8988T (cell line): ENCODE data around the gene CRADD.
"Not testable (repeated sequence)": the region's sequence is repeated elsewhere in the genome, so short reads cannot be mapped to it uniquely, and the experiment has no call there.

Source experiments
- DNase-seq: peaks from one replicate; pipeline ENCODE4 v3.0.0; 2011

Gene CRADD

GRCh38 chr12:93912086-93912733 is 235.0 kb downstream of the CRADD start:
- DNase-seq = no peak

DNA sequence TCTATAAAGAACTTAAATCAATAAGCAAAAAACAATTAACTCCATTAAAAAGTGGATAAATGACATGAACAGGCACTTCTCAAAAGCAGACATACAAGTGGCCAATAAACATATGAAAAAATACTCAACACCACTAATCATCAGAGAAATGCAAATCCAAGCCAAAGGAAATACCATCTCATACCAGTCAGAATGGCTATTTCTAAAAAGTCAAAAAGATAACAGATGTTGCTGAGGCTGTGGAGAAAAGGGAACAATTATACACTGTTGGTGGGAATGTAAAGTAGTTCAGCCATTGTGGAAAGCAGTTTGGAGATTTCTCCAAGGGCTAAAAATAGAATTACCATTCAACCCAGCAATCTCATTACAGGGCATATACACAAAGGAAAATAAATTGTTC is 236.7 kb downstream of the CRADD start:
- DNase-seq = no peak

DNA sequence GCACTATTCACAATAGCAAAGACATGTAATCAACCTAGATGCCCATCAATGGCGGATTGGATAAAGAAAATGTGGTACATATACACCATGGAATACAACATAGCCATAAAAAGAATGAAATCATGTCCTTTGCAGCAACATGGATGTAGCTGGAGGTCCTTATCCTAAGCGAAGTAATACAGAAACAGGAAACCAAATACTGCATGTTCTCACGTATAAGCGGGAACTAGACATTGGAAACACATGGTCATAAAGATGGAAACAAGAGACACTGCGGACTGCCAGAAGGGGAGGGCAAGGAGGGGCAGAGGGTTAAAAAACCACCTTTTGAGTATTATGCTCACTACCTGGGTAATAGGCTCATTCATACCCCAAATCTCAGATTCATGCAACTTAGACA is 237.1 kb downstream of the CRADD start:
- no peak for DNase-seq

DNA sequence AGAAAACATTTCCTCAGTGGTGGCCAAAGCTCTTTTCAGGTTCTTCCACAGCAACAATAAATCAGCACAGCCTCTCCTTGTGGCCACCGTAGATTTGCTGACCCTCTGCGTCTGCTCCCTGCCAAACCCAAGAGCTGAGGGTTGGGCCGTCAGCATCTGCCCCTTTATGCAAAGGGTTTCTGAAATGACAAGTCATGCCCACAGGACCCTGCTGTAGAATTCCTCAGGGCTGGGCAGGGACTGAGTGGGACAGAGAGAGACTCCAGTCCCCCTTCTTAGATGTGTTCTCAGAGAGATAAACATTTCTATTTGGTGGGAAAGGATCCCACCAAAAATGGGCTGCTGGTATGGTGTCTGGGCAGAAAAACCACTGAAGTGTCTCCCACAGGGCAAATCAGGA is 238.2 kb downstream of the CRADD start:
- DNase-seq = no peak

DNA sequence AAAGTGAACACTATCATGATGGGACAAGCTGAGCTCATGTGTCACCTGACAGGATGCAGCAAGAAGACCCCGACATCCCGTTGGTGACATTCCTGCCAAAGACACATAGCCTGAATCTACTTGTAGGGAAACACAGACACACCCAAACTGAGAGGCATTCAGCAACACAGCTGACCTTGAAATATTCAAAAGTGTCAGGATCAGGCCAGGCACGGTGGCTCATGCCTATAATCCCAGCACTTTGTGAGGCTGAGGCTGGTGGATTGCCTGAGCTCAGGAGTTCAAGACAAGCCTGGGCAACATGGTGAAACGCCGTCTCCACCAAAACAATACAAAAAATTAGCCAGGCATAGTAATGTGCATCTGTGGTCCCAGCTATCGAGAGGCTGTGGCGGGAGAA is 239.2 kb downstream of the CRADD start:
- DNase-seq = no peak

DNA sequence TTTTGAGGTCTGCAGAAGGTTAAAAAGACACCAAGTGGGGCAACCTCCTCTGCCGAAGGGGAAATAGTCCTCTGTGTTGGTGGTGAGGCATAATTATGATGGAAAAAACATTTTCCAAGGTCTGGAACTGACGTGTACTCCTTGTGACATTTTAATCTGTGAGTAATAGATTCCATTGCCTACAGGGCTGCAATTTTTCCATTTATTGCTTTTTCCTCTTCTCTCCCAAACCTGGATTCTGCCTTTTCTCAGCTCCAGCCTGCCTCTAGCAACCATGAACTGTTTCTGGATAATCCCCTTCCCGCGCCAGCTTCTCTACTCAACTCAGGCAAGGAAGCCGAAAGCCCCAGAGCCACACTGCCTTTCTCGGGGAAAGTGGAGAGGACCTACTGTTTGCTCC is 241.1 kb downstream of the CRADD start:
- DNase-seq = no peak

DNA sequence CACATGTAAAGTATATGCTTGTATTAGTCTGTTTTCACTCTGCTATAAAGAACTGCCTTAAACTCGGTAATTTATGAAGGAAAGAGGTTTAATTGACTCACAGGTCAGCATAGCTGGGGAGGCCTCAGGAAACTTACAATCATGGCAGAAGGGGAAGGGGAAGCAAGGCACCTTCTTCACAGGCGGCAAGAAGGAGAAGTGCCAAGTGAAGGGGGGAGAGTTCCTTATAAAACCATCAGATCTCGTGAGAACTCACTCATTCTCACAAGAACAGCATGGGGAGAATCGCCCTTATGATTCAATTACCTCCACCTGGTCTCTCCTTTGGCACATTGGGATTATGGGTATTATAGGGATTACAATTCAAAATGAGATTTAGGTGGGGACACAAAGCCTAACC is 241.7 kb downstream of the CRADD start:
- no peak for DNase-seq

DNA sequence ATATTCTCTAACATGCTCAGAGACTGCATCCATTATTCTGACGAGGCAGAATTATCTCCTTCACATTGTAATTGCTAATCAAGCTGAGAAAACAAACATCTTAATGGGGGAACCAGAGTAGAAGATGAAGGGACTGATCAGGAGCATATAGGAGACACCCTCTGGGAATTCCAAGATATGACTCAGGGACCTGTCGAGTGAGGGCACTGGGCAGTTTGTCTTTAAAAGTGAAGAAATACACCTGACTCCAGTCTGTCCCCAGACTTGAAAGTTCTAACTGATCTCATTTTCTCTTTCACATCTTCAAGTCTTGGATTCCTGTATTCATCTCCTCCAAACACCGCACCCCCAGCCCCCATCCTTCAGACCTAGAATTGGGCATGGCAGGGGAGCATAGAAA is 244.3 kb downstream of the CRADD start:
- DNase-seq = no peak

DNA sequence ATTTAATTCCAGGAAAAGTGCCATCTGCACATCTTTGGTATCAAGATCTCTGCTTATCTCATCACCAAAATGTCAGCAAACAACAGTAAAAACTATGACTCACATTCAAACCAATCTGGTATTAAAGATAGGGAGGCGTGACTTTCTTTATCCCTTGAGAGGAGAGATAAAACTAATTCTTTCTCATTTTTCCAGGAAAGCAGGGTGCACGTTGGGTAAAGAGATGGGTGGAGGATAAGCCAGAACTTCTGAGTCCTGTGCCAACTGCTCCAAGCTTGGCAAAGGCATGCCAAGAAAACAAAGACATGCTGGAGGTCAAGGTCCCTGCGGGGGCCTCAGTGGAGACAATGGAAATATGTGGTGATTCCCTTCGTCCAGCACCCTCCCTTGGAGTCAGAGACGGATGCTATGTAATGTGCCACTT is 245.4 kb downstream of the CRADD start:
- DNase-seq = no peak

GRCh38 chr12:93924367-93924766 is 247.2 kb downstream of the CRADD start:
- no peak for DNase-seq

- DNase-seq = no peak
These were observed 248.5 kb downstream of the CRADD start for GRCh38 chr12:93925585-93926205.

DNA sequence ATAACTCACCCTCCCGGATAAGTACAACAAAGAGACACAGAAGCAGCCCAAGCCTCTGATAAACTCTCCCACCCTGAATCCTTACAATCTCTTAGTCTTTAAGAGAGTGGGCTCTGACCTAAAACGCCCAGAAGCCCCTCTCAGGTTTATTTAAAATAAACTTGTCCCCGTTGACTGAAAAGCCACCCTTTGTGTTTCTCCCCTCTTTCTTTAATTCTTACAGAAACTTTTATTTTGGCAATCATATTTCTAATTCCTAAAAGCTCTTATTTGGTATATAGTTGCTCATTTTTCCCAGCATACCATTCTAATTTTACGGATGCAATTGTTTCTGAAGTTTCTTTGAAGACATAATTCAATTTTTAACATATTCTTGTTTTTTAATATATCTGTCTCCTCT is 249.1 kb downstream of the CRADD start:
- DNase-seq = no peak

GRCh38 chr12:93929081-93929480 is 251.9 kb downstream of the CRADD start:
- not testable (repeated sequence) for DNase-seq

- DNase-seq = no peak
These were observed 260.6 kb downstream of the CRADD start for GRCh38 chr12:93937812-93938211.

DNA sequence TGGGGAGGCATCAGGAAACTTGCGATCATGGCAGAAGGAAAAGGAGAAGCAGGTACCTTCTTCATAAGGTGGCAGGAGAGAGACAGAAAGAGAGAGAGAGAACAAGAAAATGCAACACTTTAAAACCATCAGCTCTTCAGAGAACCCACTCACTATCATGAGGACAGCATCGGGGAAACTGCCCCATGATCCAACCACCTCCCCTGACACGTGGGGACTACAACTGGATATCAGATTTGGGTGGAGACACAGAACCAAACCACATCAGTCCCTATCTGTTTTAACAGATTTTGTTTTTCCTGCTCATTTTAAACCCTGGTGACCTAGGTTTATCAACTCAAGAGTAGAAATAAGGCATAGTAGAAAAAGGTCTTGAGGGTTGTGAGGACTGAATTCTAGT is 261.1 kb downstream of the CRADD start:
- DNase-seq = no peak

DNA sequence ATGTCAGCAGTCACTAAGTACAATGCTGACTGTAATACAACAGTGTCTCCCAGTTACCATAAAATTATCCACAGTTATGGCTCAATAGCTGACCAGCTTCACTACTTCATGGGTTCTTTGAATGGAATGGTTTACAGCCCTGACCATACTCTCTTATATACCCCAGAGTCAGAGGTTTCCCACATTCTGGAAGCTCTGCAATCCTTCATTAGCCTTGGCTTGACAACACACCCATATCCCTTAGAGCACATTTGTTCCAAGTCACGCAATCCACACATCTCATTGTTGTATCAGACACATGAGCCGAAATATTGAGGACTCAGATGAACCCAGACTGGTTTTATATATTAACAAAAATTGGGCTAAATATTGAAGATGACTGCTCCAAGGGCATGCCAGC is 261.8 kb downstream of the CRADD start:
- DNase-seq = no peak

DNA sequence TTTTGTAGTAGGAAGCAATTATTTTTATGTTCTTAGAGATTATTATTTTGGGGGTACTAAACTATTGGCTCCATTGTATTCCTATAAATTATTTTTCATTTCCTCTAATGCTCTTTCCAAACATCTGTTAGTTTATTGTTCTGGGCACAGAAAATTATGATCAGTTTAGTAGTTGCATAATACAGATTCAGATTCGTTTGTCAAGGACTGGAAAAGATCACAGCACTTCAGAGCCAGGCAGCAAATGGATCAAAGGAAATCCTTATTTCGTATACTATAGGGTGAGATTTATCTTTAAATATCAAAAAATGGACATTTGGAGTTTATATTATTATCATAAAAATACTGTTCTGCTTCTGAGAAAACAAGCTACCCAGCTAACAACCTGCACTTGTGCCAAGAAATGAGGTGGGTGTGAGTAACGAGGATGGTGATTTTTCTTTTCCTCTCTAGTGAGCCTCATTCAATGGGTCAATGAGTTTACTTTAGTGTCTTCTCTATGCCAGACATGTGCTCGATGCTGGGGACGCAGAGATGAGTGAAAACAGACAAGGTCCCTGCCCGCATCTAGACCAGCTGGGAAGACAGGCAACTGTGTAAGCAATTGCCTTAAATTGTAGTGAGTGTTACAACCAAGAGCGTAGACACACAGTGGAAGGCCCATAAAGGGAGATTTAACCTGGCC is 262.6 kb downstream of the CRADD start:
- no peak for DNase-seq

DNA sequence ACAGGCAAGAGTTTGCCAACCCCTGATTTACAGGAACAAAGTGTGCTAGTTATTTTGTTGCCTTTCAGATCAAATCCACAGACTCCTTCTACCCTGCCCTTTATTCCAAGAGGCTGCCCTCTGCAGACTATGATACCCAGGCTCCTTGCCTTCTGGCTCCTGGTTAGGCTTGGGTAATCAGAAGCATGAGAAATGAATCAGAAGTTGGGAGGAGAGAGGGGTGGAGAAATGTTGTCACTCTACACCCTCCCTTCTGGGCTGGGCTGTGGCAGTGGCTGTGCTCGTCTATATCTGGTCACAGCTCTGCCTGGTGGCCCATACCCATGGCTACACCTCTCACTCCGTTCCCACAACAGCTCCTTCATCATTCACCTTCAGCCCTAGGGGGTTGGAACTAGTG is 266.6 kb downstream of the CRADD start:
- DNase-seq = no peak

GRCh38 chr12:93944201-93944600 is 267.0 kb downstream of the CRADD start:
- no peak for DNase-seq
